ENCODE results near the gene GAB3.

DNA sequence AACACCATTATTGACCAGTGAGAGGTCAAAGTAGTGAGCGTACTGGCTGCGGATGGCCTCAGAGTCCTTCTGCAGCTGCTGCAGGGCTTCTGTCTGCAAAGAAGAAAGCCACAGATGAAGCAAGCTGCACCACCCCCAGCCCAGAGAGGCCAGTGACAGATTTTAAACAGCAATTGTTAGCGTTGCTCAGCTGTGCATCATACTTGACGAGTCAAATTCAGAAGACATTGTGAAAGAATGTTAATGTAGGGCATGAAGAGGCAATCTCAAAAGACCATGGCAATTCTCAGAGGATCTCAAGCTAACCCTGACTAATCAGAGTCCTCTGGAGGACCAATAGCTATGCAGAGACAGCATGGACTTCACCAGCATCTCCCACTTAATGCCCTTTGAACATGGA, 28.4 kb upstream of the GAB3 start:
- TF ChIP-seq, protein P1, sequence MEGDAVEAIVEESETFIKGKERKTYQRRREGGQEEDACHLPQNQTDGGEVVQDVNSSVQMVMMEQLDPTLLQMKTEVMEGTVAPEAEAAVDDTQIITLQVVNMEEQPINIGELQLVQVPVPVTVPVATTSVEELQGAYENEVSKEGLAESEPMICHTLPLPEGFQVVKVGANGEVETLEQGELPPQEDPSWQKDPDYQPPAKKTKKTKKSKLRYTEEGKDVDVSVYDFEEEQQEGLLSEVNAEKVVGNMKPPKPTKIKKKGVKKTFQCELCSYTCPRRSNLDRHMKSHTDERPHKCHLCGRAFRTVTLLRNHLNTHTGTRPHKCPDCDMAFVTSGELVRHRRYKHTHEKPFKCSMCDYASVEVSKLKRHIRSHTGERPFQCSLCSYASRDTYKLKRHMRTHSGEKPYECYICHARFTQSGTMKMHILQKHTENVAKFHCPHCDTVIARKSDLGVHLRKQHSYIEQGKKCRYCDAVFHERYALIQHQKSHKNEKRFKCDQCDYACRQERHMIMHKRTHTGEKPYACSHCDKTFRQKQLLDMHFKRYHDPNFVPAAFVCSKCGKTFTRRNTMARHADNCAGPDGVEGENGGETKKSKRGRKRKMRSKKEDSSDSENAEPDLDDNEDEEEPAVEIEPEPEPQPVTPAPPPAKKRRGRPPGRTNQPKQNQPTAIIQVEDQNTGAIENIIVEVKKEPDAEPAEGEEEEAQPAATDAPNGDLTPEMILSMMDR (conservative IDR thresholded peaks at IDR 0.05 in 1 of 2, IDR thresholded peaks at IDR 0.05 in 1 of 2; ENCODE audit: low read depth in 1 of 2, low read length in 2 of 2) = no peak
- TF ChIP-seq EZH2 (IDR thresholded peaks at IDR 0.05; ENCODE audit: low read length, missing control alignments) = no peak

Data from fibroblast of lung (primary cell).